Chondrocyte (in vitro differentiated cells): ENCODE results near the gene SMIM13. TPM values are rescaled to one million over a fixed set of nuclear protein-coding genes. Genes with fewer than 3 reads are reported as not detected.
A peak's percentile ranks its signal among the peaks of the same experiment; 100 is the strongest.

Experiments used
- DNase-seq: peaks from one replicate; pipeline ENCODE4 v3.0.0; 2021; ENCODE audit warnings: mixed read lengths, low spot score
- H3K27ac Mint-ChIP-seq: one replicate; pipeline ENCODE4 v1.8.0; 2021; ENCODE audit warnings: mild to moderate bottlenecking, moderate library complexity, mixed read lengths; ENCODE audit not compliant: unreplicated experiment
- H3K27me3 Mint-ChIP-seq: 2 replicates; pipeline ENCODE4 v1.8.0; 2021; ENCODE audit warnings: low read depth, mixed read lengths
- H3K36me3 Mint-ChIP-seq: 2 replicates; pipeline ENCODE4 v1.8.0; 2021; ENCODE audit warnings: low read depth, mixed read lengths
- H3K4me1 Mint-ChIP-seq: 2 replicates; pipeline ENCODE4 v1.8.0; 2021; ENCODE audit warnings: low read depth, mild to moderate bottlenecking, mixed read lengths
- H3K4me3 Mint-ChIP-seq: one replicate; pipeline ENCODE4 v1.8.0; 2021; ENCODE audit warnings: mild to moderate bottlenecking, moderate library complexity, mixed read lengths; ENCODE audit not compliant: unreplicated experiment
- H3K9me3 Mint-ChIP-seq: 2 replicates; pipeline ENCODE4 v1.8.0; 2021; ENCODE audit warnings: low read depth, mixed read lengths
- total RNA-seq: library from RNA; stranded (reverse); gene quantifications from 3 replicates; pipeline ENCODE4 v1.2.1, GENCODE V29; 2021
- TF ChIP-seq, protein P1 (sequence below): fragments of 200-600 bp; sonication (generic); IDR thresholded peaks from 2 replicates; pipeline ENCODE4 v1.5.0; 2021; ENCODE audit warnings: antibody characterized with exemption, mild to moderate bottlenecking, moderate library complexity

Gene SMIM13
- total RNA-seq, 1 donor from 2014 or later, result 20.9 TPM

DNA sequence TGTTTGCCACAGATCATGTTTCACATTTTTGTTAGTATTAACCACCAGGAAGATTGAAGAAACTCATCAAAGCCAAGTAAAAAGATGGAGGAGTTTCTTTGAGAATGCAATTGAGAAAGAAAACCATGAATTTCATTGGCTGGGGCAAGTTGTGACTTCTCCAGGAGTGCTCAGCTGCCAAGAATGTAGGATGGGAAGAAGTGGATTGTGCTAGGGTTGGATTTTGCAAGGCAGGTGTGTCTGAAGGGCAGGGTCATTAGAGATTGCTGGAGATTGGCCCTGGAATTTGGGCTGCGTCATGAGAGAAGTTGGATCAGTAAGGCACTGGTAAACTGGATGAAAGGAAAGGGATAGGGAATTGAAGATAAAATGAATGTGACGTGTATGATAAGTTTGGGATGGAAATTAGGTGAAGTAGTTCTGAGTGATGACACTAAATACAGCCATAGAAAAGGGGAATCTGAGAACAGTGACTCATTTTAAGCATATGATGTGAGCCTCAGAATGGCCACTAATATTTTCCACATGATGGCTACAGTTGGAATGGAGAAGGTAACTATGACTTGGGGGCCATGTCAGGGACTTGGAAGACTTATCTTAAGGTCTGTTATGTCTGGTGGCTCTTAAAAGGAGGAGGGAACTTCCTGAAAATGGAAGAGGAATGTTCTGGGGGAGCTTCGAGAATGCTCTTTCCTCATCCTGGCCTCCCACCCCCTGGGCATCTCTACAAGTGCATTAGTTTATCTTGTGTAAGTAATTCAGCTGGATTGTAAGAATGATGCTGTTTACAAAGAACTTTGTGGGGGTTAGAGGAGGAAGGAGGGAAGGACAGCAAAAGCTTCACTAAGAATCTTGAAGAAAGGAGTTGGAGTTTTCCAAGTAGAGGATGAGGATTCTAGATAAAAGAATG, 45.7 kb downstream of the SMIM13 start:
- Mint-ChIP-seq H3K36me3 (peaks cover 9% of the 10 kb centered on the region), H3K27ac (peak overlapping the region; percentile 76), H3K27me3 (no peaks in the 10 kb centered on the region), H3K4me3 (no peak overlapping the region), H3K9me3 (no peaks in the 10 kb centered on the region), H3K4me1 (peaks cover 32% of the 10 kb centered on the region)
- DNase-seq, result no peak
- TF ChIP-seq, protein P1, sequence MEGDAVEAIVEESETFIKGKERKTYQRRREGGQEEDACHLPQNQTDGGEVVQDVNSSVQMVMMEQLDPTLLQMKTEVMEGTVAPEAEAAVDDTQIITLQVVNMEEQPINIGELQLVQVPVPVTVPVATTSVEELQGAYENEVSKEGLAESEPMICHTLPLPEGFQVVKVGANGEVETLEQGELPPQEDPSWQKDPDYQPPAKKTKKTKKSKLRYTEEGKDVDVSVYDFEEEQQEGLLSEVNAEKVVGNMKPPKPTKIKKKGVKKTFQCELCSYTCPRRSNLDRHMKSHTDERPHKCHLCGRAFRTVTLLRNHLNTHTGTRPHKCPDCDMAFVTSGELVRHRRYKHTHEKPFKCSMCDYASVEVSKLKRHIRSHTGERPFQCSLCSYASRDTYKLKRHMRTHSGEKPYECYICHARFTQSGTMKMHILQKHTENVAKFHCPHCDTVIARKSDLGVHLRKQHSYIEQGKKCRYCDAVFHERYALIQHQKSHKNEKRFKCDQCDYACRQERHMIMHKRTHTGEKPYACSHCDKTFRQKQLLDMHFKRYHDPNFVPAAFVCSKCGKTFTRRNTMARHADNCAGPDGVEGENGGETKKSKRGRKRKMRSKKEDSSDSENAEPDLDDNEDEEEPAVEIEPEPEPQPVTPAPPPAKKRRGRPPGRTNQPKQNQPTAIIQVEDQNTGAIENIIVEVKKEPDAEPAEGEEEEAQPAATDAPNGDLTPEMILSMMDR, result no peak

DNA sequence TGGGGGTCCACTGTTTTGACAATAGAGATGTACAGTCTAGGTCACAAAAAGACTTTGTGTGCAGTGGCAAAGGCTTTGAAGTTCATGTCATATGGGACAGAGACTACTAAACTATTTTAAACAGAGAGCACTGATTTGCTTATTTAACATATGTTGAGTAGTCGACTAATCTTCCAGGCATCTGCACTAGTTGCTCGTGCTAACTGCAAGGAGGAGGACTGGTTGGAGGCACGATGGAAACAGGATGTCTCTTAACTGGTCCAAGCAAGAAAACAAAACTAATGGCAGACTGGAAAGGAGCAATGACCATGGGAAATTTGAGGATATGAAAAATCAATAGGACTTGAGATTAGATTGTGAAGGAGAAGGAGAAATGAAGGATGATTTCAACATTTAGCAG, 46.4 kb downstream of the SMIM13 start:
- Mint-ChIP-seq H3K27me3 (no peaks in the 10 kb centered on the region), H3K4me1 (peaks cover 35% of the 10 kb centered on the region), H3K27ac (no peak overlapping the region), H3K36me3 (peaks cover 9% of the 10 kb centered on the region), H3K9me3 (no peaks in the 10 kb centered on the region), H3K4me3 (no peak overlapping the region)
- DNase-seq, result no peak
- TF ChIP-seq, protein P1, result no peak

DNA sequence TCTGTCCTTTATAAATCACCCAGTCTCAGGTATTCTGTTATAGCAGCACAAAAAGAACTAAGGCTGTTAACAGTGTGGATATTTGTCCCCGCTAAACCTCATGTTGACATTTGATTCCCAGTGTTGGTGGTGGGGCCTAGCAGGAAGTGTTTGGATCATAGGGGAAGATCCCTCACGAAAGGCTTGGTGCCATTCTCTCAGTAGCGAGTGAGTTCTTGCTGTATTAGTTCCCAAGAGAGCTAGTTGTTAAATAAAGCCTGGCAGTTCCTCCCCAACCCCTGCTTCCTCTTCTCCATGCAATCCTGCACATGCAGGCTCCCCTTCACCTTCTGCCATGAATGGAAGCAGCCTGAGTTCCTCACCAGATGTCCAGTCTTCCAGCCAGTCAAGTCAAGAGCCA, 47.7 kb downstream of the SMIM13 start:
- peaks cover 4% of the 10 kb centered on the region for H3K36me3 Mint-ChIP-seq

DNA sequence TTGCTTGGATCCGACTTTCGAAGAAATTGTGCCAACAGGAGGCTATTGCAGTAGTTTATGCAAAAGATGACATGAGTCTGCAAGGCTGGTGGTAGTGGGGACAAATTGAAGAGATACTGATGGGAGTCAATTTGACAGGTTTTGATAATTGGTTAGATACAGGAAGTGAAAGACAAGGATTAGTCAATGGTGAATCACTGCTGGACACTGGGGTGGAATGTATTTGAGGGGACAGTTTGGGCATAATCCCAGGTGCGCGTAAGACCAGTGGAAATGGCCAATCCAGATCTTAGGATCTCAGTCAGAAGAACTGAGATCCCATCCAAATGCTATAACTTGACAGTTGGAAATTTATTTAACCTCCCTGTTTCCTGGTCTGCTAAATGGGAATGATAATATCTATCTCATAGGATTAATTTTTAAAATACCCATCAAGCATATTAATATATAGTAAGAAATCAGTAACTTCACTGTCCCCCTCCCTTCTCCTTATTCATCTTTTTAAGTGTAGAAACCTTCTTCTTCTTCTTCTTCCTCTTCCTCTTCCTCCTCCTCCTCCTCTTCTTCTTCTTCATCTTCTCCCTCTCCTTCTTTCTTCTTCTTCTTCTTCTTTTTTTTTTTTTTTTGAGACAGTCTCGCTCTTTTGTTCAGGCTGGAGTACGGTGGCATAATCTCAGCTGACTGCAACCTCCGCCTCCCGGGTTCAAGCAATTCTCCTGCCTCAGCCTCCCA, 48.8 kb downstream of the SMIM13 start:
- Mint-ChIP-seq H3K27me3 (no peaks in the 10 kb centered on the region), H3K4me3 (no peak overlapping the region), H3K27ac (no peak overlapping the region), H3K4me1 (peaks cover 28% of the 10 kb centered on the region), H3K36me3 (peaks cover 4% of the 10 kb centered on the region), H3K9me3 (no peaks in the 10 kb centered on the region)
- no peak for DNase-seq
- TF ChIP-seq, protein P1, result no peak

More for the DNA sequence above, 47.7 kb downstream of the SMIM13 start:
- Mint-ChIP-seq H3K27ac (no peak overlapping the region), H3K27me3 (no peaks in the 10 kb centered on the region), H3K4me1 (peaks cover 35% of the 10 kb centered on the region), H3K9me3 (no peaks in the 10 kb centered on the region), H3K4me3 (no peak overlapping the region)
- TF ChIP-seq, protein P1, result no peak
- DNase-seq, result no peak
